Ovary (tissue), 1 donor: ENCODE measurements around the gene LCN12.

Source experiments
- EP300 ChIP-seq: sonication (generic); formaldehyde crosslinking; IDR thresholded peaks from one replicate; pipeline ENCODE4 v1.6.1; 2017; ENCODE audit warnings: antibody characterized with exemption
- POLR2A ChIP-seq: fragments of 450-650 bp; IDR thresholded peaks from one replicate; pipeline ENCODE4 v1.6.1; 2017; ENCODE audit warnings: antibody characterized with exemption, mild to moderate bottlenecking, moderate library complexity

- TF ChIP-seq POLR2A (no peak), EP300 (no peak)
Measured at GRCh38 chr9:136910901-136911245, 41.2 kb upstream of the LCN12 start.
